GM13976 (cell line): ENCODE measurements around the gene KCP.

Source experiments
- DNase-seq: peaks from one replicate; pipeline ENCODE4 v3.0.0; 2012; ENCODE audit warnings: low spot score
- CTCF ChIP-seq: IDR thresholded peaks from 2 replicates; pipeline ENCODE4 v1.5.1; 2012; ENCODE audit warnings: borderline replicate concordance, mild to moderate bottlenecking; ENCODE audit not compliant: insufficient read depth; ENCODE audit errors: extremely low read depth, missing control alignments, control extremely low read depth
- in situ Hi-C: fragments of 300-500 bp; cut with MboI; formaldehyde crosslinking; loops from one replicate; pipeline ENCODE4 v1.12.0; 2022; ENCODE audit warnings: low sequenced_read_pairs, mixed read lengths, inconsistent platforms; ENCODE audit not compliant: unreplicated experiment

Gene KCP

GRCh38 chr7:128912281-128912680 lies 1.8 kb upstream of the KCP start:
- no peak for TF ChIP-seq CTCF
- DNase-seq = no peak
- in situ Hi-C loops = loop anchor here (25.0 kb wide), 1 partner anchor 175 kb away; no protein-coding TSS in a partner anchor

DNA sequence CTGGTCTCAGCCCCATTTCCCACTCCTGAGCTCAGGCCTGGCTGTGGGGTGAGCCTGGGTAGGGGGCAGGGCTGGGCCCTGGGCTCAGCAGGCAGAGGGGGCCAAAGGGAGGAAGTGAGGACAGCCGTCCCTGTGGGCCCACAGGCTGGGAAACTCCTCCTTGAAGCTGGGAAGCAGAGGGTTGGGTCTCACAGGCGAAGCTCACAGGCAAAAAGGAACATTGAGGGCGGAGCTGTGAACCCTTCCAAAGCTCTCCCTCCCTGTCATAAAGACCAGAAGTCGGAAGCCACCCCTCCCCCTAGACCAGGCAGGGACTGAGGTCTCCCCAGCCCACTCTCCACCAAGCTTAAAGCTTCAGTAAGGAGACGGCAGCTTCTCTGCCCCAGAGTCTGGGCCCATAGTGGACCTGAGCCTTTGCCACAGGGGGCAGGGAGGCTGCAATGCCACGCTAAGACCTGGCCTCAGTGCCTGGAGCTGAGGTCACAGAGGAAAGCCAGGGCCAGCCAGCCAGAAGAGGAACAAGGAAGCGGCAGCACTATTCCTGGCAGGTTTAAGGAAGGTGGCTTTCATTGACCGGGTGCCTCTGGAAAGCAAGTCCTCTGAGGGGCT lies 1.0 kb upstream of the KCP start:
- in situ Hi-C loops = loop anchor here (25.0 kb wide), 1 partner anchor 176 kb away; no protein-coding TSS in a partner anchor
- TF ChIP-seq CTCF = no peak
- DNase-seq = no peak

- in situ Hi-C loops = loop anchor here (10.0 to 25.0 kb wide), 2 partner anchors 177 to 305 kb away; no protein-coding TSS in a partner anchor
- DNase-seq = no peak
- no peak for TF ChIP-seq CTCF
These were observed 612 bp downstream of the KCP start for GRCh38 chr7:128909625-128910568.

- in situ Hi-C loops = loop anchor here (10.0 to 25.0 kb wide), 2 partner anchors 178 to 306 kb away; no protein-coding TSS in a partner anchor
- TF ChIP-seq CTCF = no peak
- DNase-seq = no peak
These were observed 1.5 kb downstream of the KCP start for GRCh38 chr7:128908750-128909624.

GRCh38 chr7:128906766-128907559 lies 3.5 kb downstream of the KCP start:
- in situ Hi-C loops = loop anchor here (10.0 to 25.0 kb wide), 2 partner anchors 180 to 308 kb away; no protein-coding TSS in a partner anchor
- no peak for DNase-seq

More at GRCh38 chr7:128906766-128907559, 3.5 kb downstream of the KCP start:
- TF ChIP-seq CTCF = no peak
